H1 (cell line): ENCODE results near the gene ZNF366. TPM values are rescaled to one million over a fixed set of nuclear protein-coding genes. Genes with fewer than 3 reads are reported as not detected.

ENCODE experiments used
- CTCF ChIA-PET: fragments of 300-600 bp; sonication (Branson Sonifier 250); formaldehyde crosslinking; loops from one replicate; lab custom pipeline; 2021; ENCODE audit not compliant: partially characterized antibody; lab: Charles Lee
- POLR2A ChIA-PET: fragments of 300-600 bp; sonication (Branson Sonifier 250); formaldehyde crosslinking; loops from one replicate; lab custom pipeline; 2021; ENCODE audit warnings: inconsistent platforms; ENCODE audit not compliant: partially characterized antibody; lab: Charles Lee
- DNase-seq, 2 experiments: peaks; one replicate each; pipeline versions ENCODE4 v3.0.0 to v3.0.0-alpha.2; 2010 to 2022; ENCODE audit warnings: low spot score in 2 of 2, low read depth in 1 of 2, mixed read lengths in 1 of 2
- FAIRE-seq: peaks from 2 replicates; lab custom pipeline; 2011; peaks lifted over from hg19 to GRCh38; lab: Jason Lieb, UNC
- H2AFZ ChIP-seq: 2 replicates; pipeline ENCODE4 v1.8.1; 2012; ENCODE audit warnings: low read length, inconsistent platforms
- H2AK5ac ChIP-seq: 2 replicates; pipeline ENCODE4 v1.6.1; 2013; ENCODE audit warnings: low read depth, low read length
- H2BK120ac ChIP-seq: replicated peaks from 2 replicates; pipeline ENCODE3; 2013; ENCODE audit warnings: low read depth, low read length, inconsistent platforms
- H2BK12ac ChIP-seq: 2 replicates; pipeline ENCODE4 v1.6.1; 2013; ENCODE audit warnings: low read depth, low read length
- H2BK15ac ChIP-seq: 2 replicates; pipeline ENCODE4 v1.6.1; 2013; ENCODE audit warnings: low read length
- H2BK20ac ChIP-seq: 2 replicates; pipeline ENCODE4 v1.6.1; 2013; ENCODE audit warnings: low read length
- H2BK5ac ChIP-seq: 2 replicates; pipeline ENCODE4 v1.6.1; 2013; ENCODE audit warnings: low read depth, low read length
- H3K14ac ChIP-seq: 2 replicates; pipeline ENCODE4 v1.6.1; 2013; ENCODE audit warnings: inconsistent platforms; ENCODE audit not compliant: insufficient read length
- H3K18ac ChIP-seq: 2 replicates; pipeline ENCODE4 v1.6.1; 2013; ENCODE audit warnings: low read length; ENCODE audit errors: extremely low read depth
- H3K23ac ChIP-seq: 2 replicates; pipeline ENCODE4 v1.6.1; 2013; ENCODE audit warnings: inconsistent platforms; ENCODE audit not compliant: insufficient read length
- H3K23me2 ChIP-seq: 2 replicates; pipeline ENCODE4 v1.6.1; 2013; ENCODE audit warnings: low read depth, low read length
- H3K27ac ChIP-seq: 2 replicates; pipeline ENCODE4 v1.6.1; 2011; ENCODE audit warnings: low read depth, low read length, inconsistent platforms
- H3K27me3 ChIP-seq, 4 experiments: replicated peaks in 1 of 4; 1 replicate in 1 of 4; 2 replicates in 3 of 4; pipeline versions ENCODE4 v1.6.1 to v1.8.1; 2011 to 2013; ENCODE audit warnings: low read length in 3 of 4, mild to moderate bottlenecking in 3 of 4, inconsistent platforms in 2 of 4, mixed read lengths in 2 of 4, moderate library complexity in 1 of 4; ENCODE audit not compliant: control insufficient read depth in 3 of 4, insufficient read depth in 3 of 4; ENCODE audit errors: extremely low read depth in 1 of 4
- H3K36me3 ChIP-seq, 4 experiments: 2 replicates each; pipeline versions ENCODE4 v1.6.1 to v1.8.1; 2011 to 2013; ENCODE audit warnings: mild to moderate bottlenecking in 4 of 4, low read length in 3 of 4, moderate library complexity in 2 of 4, control low read depth in 1 of 4, inconsistent platforms in 1 of 4; ENCODE audit not compliant: insufficient read depth in 4 of 4, control insufficient read depth in 2 of 4
- H3K4ac ChIP-seq: replicated peaks from 2 replicates; pipeline ENCODE3; 2013; ENCODE audit warnings: low read length, low read depth, mixed read lengths, inconsistent platforms; ENCODE audit not compliant: insufficient read length
- H3K4me1 ChIP-seq, 4 experiments: replicated peaks in 1 of 4; 1 replicate in 1 of 4; 2 replicates in 3 of 4; pipeline versions ENCODE4 v1.6.1 to v1.8.1; 2011 to 2013; ENCODE audit warnings: low read length in 3 of 4, inconsistent platforms in 2 of 4, mixed read lengths in 1 of 4; ENCODE audit not compliant: insufficient read depth in 4 of 4, control insufficient read depth in 3 of 4
- H3K4me2 ChIP-seq, 2 experiments: 2 replicates each; pipeline versions ENCODE4 v1.6.1 to v1.8.1; 2011 to 2013; ENCODE audit warnings: low read depth in 2 of 2, low read length in 2 of 2, control low read depth in 1 of 2, inconsistent platforms in 1 of 2, mild to moderate bottlenecking in 1 of 2; ENCODE audit not compliant: insufficient read depth in 1 of 2
- H3K4me3 ChIP-seq, 4 experiments: fragments of 200-600, 300-600 bp in 1 of 4; sonication (generic), shearing (Covaris generic), sonication (Bioruptor Twin) in 1 of 4; 2 replicates each; pipeline versions ENCODE4 v1.5.1 to v1.8.1; 2011 to 2016; ENCODE audit warnings: low read length in 4 of 4, low read depth in 3 of 4, control low read depth in 2 of 4, inconsistent platforms in 2 of 4, mild to moderate bottlenecking in 2 of 4, mixed read lengths in 1 of 4, moderate library complexity in 1 of 4; ENCODE audit not compliant: insufficient read depth in 2 of 4; ENCODE audit errors: extremely low read depth in 1 of 4
- H3K56ac ChIP-seq: replicated peaks from 2 replicates; pipeline ENCODE3; 2013; ENCODE audit warnings: low read depth, mild to moderate bottlenecking, mixed read lengths, low read length, inconsistent platforms; ENCODE audit not compliant: insufficient read length
- H3K79me1 ChIP-seq: 2 replicates; pipeline ENCODE4 v1.6.1; 2013; ENCODE audit warnings: low read depth, low read length, control low read depth
- H3K79me2 ChIP-seq, 2 experiments: 2 replicates each; pipeline versions ENCODE4 v1.6.1 to v1.8.1; 2012 to 2013; ENCODE audit warnings: low read length in 2 of 2, mild to moderate bottlenecking in 2 of 2, inconsistent platforms in 1 of 2; ENCODE audit not compliant: insufficient read depth in 2 of 2, control insufficient read depth in 1 of 2
- H3K9ac ChIP-seq, 4 experiments: replicated peaks in 1 of 4; 1 replicate in 1 of 4; 2 replicates in 3 of 4; pipeline versions ENCODE4 v1.6.1 to v1.8.1; 2011 to 2013; ENCODE audit warnings: low read depth in 3 of 4, low read length in 3 of 4, control low read depth in 2 of 4, mild to moderate bottlenecking in 2 of 4, moderate library complexity in 2 of 4, inconsistent platforms in 1 of 4; ENCODE audit errors: extremely low read depth in 1 of 4
- H3K9me3 ChIP-seq, 2 experiments: 2 replicates each; pipeline versions ENCODE4 v1.6.1 to v1.8.1; 2012 to 2013; ENCODE audit warnings: mild to moderate bottlenecking in 2 of 2, moderate library complexity in 2 of 2, control low read depth in 1 of 2, inconsistent platforms in 1 of 2, low read depth in 1 of 2, low read length in 1 of 2, mixed read lengths in 1 of 2; ENCODE audit not compliant: insufficient read depth in 2 of 2
- H4K20me1 ChIP-seq, 2 experiments: replicated peaks in 1 of 2; 2 replicates each; pipeline versions ENCODE3 to v1.8.1; 2011 to 2013; ENCODE audit warnings: inconsistent platforms in 2 of 2, low read length in 2 of 2, mild to moderate bottlenecking in 1 of 2; ENCODE audit not compliant: insufficient read depth in 2 of 2, control insufficient read depth in 1 of 2
- H4K5ac ChIP-seq: 2 replicates; pipeline ENCODE4 v1.6.1; 2013; ENCODE audit warnings: low read length, low read depth, mixed read lengths, inconsistent platforms; ENCODE audit not compliant: insufficient read length
- H4K8ac ChIP-seq: 2 replicates; pipeline ENCODE4 v1.8.0; 2013; ENCODE audit warnings: mild to moderate bottlenecking, moderate library complexity, low read length, inconsistent platforms; ENCODE audit not compliant: insufficient read depth; ENCODE audit errors: extremely low read depth
- H4K91ac ChIP-seq: replicated peaks from 2 replicates; pipeline ENCODE3; 2013; ENCODE audit warnings: low read length, mixed read lengths, inconsistent platforms; ENCODE audit not compliant: insufficient read length
- SIN3A ChIP-seq, 2 experiments: IDR thresholded peaks in 1 of 2; conservative IDR thresholded peaks in 1 of 2; 2 replicates each; pipeline ENCODE4 v1.6.1; 2011 to 2012; ENCODE audit warnings: low read length in 2 of 2, improper control_type of control experiment in 1 of 2, low read depth in 1 of 2, mild to moderate bottlenecking in 1 of 2
- TAF7 ChIP-seq: optimal IDR thresholded peaks from 2 replicates; pipeline ENCODE3; 2011; ENCODE audit warnings: low read depth, mild to moderate bottlenecking, inconsistent platforms, low read length, moderate library complexity, borderline replicate concordance
- WGBS, 2 experiments: shearing (Covaris generic) in 1 of 2; methylation state at CpG; one replicate each; pipeline versions ENCODE4 v1.1.6 to v1.1.7; 2013 to 2015; ENCODE audit warnings: low lambda C conversion rate in 2 of 2, mixed read lengths in 2 of 2, inconsistent platforms in 1 of 2, low coverage in 1 of 2, missing lambda C conversion rate in 1 of 2; ENCODE audit not compliant: insufficient replicate concordance in 2 of 2, insufficient coverage in 1 of 2, insufficient read length in 1 of 2; ENCODE audit errors: extremely low coverage in 1 of 2, missing lambda C conversion rate in 1 of 2; 5-methylcytosine and 5-hydroxymethylcytosine counted together
- polyA plus RNA-seq, 7 experiments: library from polyadenylated mRNA; depleted of rRNA in 3 of 7; stranded (reverse) in 5 of 7; unstranded in 2 of 7; fragments of >200 nt in 5 of 7; fragments of 200-250 nt in 2 of 7; gene quantifications; 1 replicate in 5 of 7; 2 replicates in 1 of 7; 4 replicates in 1 of 7; pipeline versions ENCODE4 v1.2.1 to v1.2.3, GENCODE V29; 2011 to 2013; ENCODE audit warnings: missing spikeins in 2 of 7, mixed read lengths in 2 of 7
- total RNA-seq: library from RNA; stranded (reverse); fragmentation: NEBNext Ultra II Directional; extraction: Animal tissue kit (Norgen Biotek cat#: 25700); gene quantifications from 2 replicates; pipeline ENCODE4 v1.2.1, GENCODE V29; 2021
- TF ChIP-seq, protein P1 (sequence below): IDR thresholded peaks from 2 replicates; pipeline ENCODE4 v1.6.1; 2012; ENCODE audit warnings: inconsistent platforms

The ZNF366 gene
- total and polyA plus RNA-seq, 2 of the 8 experiments (the other 6 are each of a cell fraction or from before 2014, with no cell fraction given), result not detected

DNA sequence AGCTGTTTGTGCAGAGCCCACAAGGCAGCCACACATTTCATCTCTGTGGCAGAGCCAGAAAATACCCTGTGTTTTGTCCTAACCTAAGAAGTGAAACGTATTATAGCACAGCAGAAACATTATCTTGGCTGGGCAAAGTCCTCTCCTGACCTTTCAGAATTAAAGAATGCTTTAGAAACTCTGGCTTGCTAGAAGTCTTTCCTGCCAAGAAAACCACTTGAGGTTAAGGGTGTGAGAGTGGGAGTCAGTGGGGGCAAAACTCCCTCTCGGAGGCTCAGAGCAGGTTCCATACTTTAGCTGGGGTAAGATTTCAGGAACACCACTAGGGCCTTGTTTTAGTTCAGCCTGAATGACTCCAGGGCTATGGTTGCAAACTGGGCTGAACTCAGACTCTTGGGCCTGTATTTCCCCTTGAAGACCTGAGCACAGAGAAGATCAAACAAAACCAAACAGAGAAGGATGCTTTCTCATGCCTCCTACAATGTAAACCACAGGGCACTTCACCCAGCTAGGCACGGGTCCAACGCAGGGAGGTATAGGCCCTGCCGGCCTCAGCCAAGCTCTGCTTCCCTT lies 48.0 kb downstream of the ZNF366 start:
- TF ChIP-seq SIN3A (conservative IDR thresholded peaks at IDR 0.05 in 1 of 2, IDR thresholded peaks at IDR 0.05 in 1 of 2; ENCODE audit: low read depth in 1 of 2, low read length in 2 of 2), result no peak
- TF ChIP-seq, protein P1, sequence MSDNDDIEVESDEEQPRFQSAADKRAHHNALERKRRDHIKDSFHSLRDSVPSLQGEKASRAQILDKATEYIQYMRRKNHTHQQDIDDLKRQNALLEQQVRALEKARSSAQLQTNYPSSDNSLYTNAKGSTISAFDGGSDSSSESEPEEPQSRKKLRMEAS, result no peak
- TF ChIP-seq TAF7, result no peak
- H3K23ac ChIP-seq, result no peak overlapping the region
- CTCF ChIA-PET, result interaction anchor here (1.3 to 3.0 kb wide), 2 partner anchors 28 to 65 kb away, joined by 4 to 7 read pairs; no protein-coding TSS in a partner anchor

More for the DNA sequence above, 48.0 kb downstream of the ZNF366 start:
- WGBS, 2 experiments, result 91% methylated on average over 5 of the region's 5 CpGs; no CpG with 5 or more reads in 1 of the 2 experiments
- Histone ChIP-seq H3K4ac (no peak overlapping the region), H4K20me1 (no peaks in the 10 kb centered on the region), H3K14ac (no peak overlapping the region), H3K9me3 (no peaks in the 10 kb centered on the region), H2BK15ac (no peak overlapping the region), H2AK5ac (no peak overlapping the region), H3K79me2 (no peaks in the 10 kb centered on the region), H3K36me3 (no peaks in the 10 kb centered on the region), H3K4me3 (no peak overlapping the region), H3K18ac (no peak overlapping the region), H3K4me2 (no peak overlapping the region), H3K4me1 (no peaks in the 10 kb centered on the region), H4K5ac (no peak overlapping the region), H3K56ac (no peak overlapping the region), H3K79me1 (no peaks in the 10 kb centered on the region), H3K27ac (no peak overlapping the region), H3K9ac (no peak overlapping the region), H3K27me3 (no peaks in the 10 kb centered on the region), H3K23me2 (no peaks in the 10 kb centered on the region), H2BK5ac (no peak overlapping the region), H2AFZ (no peak overlapping the region), H2BK12ac (no peak overlapping the region), H4K8ac (no peak overlapping the region), H2BK20ac (no peak overlapping the region), H4K91ac (no peak overlapping the region), H2BK120ac (no peak overlapping the region)
- no peak for DNase-seq
- no peak for FAIRE-seq
- POLR2A ChIA-PET, result no interaction called here
